H9 (cell line): ENCODE data around the gene MUSTN1. TPM values are rescaled to one million over a fixed set of nuclear protein-coding genes. Genes with fewer than 3 reads are reported as not detected.

Experiments
- DNase-seq: peaks from one replicate; pipeline ENCODE4 v3.0.0-alpha.2; 2017
- H2AFZ ChIP-seq: one replicate; pipeline ENCODE4 v1.6.1; 2013; ENCODE audit warnings: mild to moderate bottlenecking, low read length, control low read depth, moderate library complexity
- H2AK5ac ChIP-seq: 2 replicates; pipeline ENCODE4 v1.6.1; 2013; ENCODE audit warnings: low read length, control low read depth, mixed read lengths; ENCODE audit not compliant: insufficient read length
- H2BK120ac ChIP-seq: one replicate; pipeline ENCODE4 v1.6.1; 2013; ENCODE audit warnings: low read depth, mild to moderate bottlenecking, low read length, control low read depth, inconsistent platforms; ENCODE audit not compliant: poor library complexity, severe bottlenecking
- H2BK12ac ChIP-seq: 2 replicates; pipeline ENCODE4 v1.6.1; 2013; ENCODE audit warnings: low read length, control low read depth, mixed read lengths, low read depth; ENCODE audit not compliant: insufficient read length
- H2BK15ac ChIP-seq: 2 replicates; pipeline ENCODE4 v1.6.1; 2013; ENCODE audit warnings: low read depth, low read length, control low read depth
- H2BK20ac ChIP-seq: one replicate; pipeline ENCODE4 v1.6.1; 2013; ENCODE audit warnings: low read depth, mild to moderate bottlenecking, low read length, control low read depth, inconsistent platforms; ENCODE audit not compliant: poor library complexity, severe bottlenecking
- H2BK5ac ChIP-seq: 2 replicates; pipeline ENCODE4 v1.6.1; 2013; ENCODE audit warnings: low read length, control low read depth, mixed read lengths; ENCODE audit not compliant: insufficient read length
- H3K14ac ChIP-seq: 2 replicates; pipeline ENCODE4 v1.6.1; 2013; ENCODE audit warnings: low read length, control low read depth; ENCODE audit not compliant: insufficient read depth
- H3K18ac ChIP-seq: 2 replicates; pipeline ENCODE4 v1.6.1; 2013; ENCODE audit warnings: low read depth, mild to moderate bottlenecking, mixed read lengths, low read length, control low read depth; ENCODE audit not compliant: insufficient read length
- H3K23ac ChIP-seq: 2 replicates; pipeline ENCODE4 v1.6.1; 2013; ENCODE audit warnings: low read length, control low read depth, mixed read lengths, low read depth; ENCODE audit not compliant: insufficient read length
- H3K23me2 ChIP-seq: 2 replicates; pipeline ENCODE4 v1.6.1; 2013; ENCODE audit warnings: low read depth, mild to moderate bottlenecking, mixed read lengths, low read length, control low read depth; ENCODE audit not compliant: insufficient read length, poor library complexity, severe bottlenecking
- H3K27ac ChIP-seq: 2 replicates; pipeline ENCODE4 v1.5.1; 2013; ENCODE audit warnings: low read length, control low read depth, mixed read lengths, low read depth; ENCODE audit not compliant: insufficient read length
- H3K27me3 ChIP-seq: 2 replicates; pipeline ENCODE4 v1.6.1; 2013; ENCODE audit warnings: low read length, control low read depth, inconsistent platforms; ENCODE audit not compliant: insufficient read depth
- H3K4ac ChIP-seq: 2 replicates; pipeline ENCODE4 v1.6.1; 2013; ENCODE audit warnings: low read depth, mild to moderate bottlenecking, control low read depth, inconsistent platforms, low read length, moderate library complexity
- H3K4me1 ChIP-seq: 2 replicates; pipeline ENCODE4 v1.6.1; 2013; ENCODE audit warnings: low read length, control low read depth, inconsistent platforms; ENCODE audit not compliant: insufficient read depth
- H3K4me2 ChIP-seq: 2 replicates; pipeline ENCODE4 v1.6.1; 2013; ENCODE audit warnings: low read length, control low read depth, mixed read lengths; ENCODE audit not compliant: insufficient read length, insufficient read depth
- H3K56ac ChIP-seq: 2 replicates; pipeline ENCODE4 v1.6.1; 2013; ENCODE audit warnings: low read depth, mild to moderate bottlenecking, mixed read lengths, low read length, control low read depth; ENCODE audit not compliant: insufficient read length
- H3K79me1 ChIP-seq: 2 replicates; pipeline ENCODE4 v1.6.1; 2013; ENCODE audit warnings: low read depth, mild to moderate bottlenecking, moderate library complexity, low read length, control low read depth, inconsistent platforms; ENCODE audit not compliant: insufficient read depth, poor library complexity, severe bottlenecking
- H3K79me2 ChIP-seq: 2 replicates; pipeline ENCODE4 v1.6.1; 2013; ENCODE audit warnings: low read length, control low read depth, inconsistent platforms; ENCODE audit not compliant: insufficient read depth
- H3K9ac ChIP-seq: 2 replicates; pipeline ENCODE4 v1.6.1; 2013; ENCODE audit warnings: low read length, control low read depth, mixed read lengths; ENCODE audit not compliant: insufficient read length; ENCODE audit errors: extremely low read depth
- H3K9me3 ChIP-seq: one replicate; pipeline ENCODE4 v1.6.1; 2013; ENCODE audit warnings: low read depth, low read length, inconsistent platforms; ENCODE audit not compliant: control insufficient read depth
- H3T11ph ChIP-seq: one replicate; pipeline ENCODE4 v1.6.1; 2013; ENCODE audit warnings: mild to moderate bottlenecking, low read length, control low read depth, inconsistent platforms
- H4K20me1 ChIP-seq: one replicate; pipeline ENCODE4 v1.6.1; 2013; ENCODE audit not compliant: control insufficient read depth, insufficient read length, insufficient read depth
- H4K5ac ChIP-seq: 2 replicates; pipeline ENCODE4 v1.6.1; 2013; ENCODE audit warnings: low read depth, mild to moderate bottlenecking, mixed read lengths, low read length, control low read depth; ENCODE audit not compliant: insufficient read length
- H4K8ac ChIP-seq: replicated peaks from 2 replicates; pipeline ENCODE4 v1.6.1; 2013; ENCODE audit warnings: low read length, control low read depth, mixed read lengths, low read depth; ENCODE audit not compliant: insufficient read length
- H4K91ac ChIP-seq: 2 replicates; pipeline ENCODE4 v1.6.1; 2013; ENCODE audit warnings: low read depth, mild to moderate bottlenecking, moderate library complexity, mixed read lengths, low read length, control low read depth; ENCODE audit not compliant: insufficient read length
- H3K27ac Mint-ChIP-seq, 3 experiments: 2 replicates in 2 of 3; 3 replicates in 1 of 3; pipeline ENCODE4 v1.8.0; 2020 to 2021; ENCODE audit warnings: mixed read lengths in 3 of 3, mild to moderate bottlenecking in 1 of 3, moderate library complexity in 1 of 3
- H3K27me3 Mint-ChIP-seq: 2 replicates; pipeline ENCODE4 v1.8.0; 2021; ENCODE audit warnings: low read depth, mild to moderate bottlenecking, moderate library complexity, mixed read lengths
- H3K36me3 Mint-ChIP-seq, 3 experiments: 2 replicates in 2 of 3; 3 replicates in 1 of 3; pipeline ENCODE4 v1.8.0; 2020 to 2021; ENCODE audit warnings: low read depth in 3 of 3, mixed read lengths in 3 of 3; ENCODE audit not compliant: insufficient read depth in 1 of 3
- H3K4me1 Mint-ChIP-seq, 2 experiments: 2 replicates each; pipeline ENCODE4 v1.8.0; 2020; ENCODE audit warnings: mixed read lengths in 2 of 2
- H3K4me3 Mint-ChIP-seq, 2 experiments: 2 replicates in 1 of 2; 3 replicates in 1 of 2; pipeline ENCODE4 v1.8.0; 2020 to 2021; ENCODE audit warnings: mild to moderate bottlenecking in 2 of 2, mixed read lengths in 2 of 2, moderate library complexity in 1 of 2
- H3K9me3 Mint-ChIP-seq, 2 experiments: 2 replicates in 1 of 2; 3 replicates in 1 of 2; pipeline ENCODE4 v1.8.0; 2020; ENCODE audit warnings: mild to moderate bottlenecking in 2 of 2, mixed read lengths in 2 of 2, moderate library complexity in 1 of 2
- WGBS: extraction: QIAGEN DNeasy Blood & Tissue Kit; methylation state at CpG from one replicate; pipeline ENCODE4 v1.1.7; 2013; ENCODE audit warnings: missing lambda C conversion rate, low lambda C conversion rate, mixed read lengths; ENCODE audit not compliant: insufficient read length; ENCODE audit errors: extremely low coverage; 5-methylcytosine and 5-hydroxymethylcytosine counted together
- total RNA-seq: library from RNA; stranded (reverse); gene quantifications from 2 replicates; pipeline ENCODE4 v1.2.1, GENCODE V29; 2021
- TF ChIP-seq, protein P1 (sequence below): fragments of 200-600 bp; sonication (generic); conservative IDR thresholded peaks from 3 replicates; pipeline ENCODE4 v1.8.0; 2021; ENCODE audit warnings: antibody characterized with exemption, mild to moderate bottlenecking

MUSTN1 gene
- total RNA-seq, 1 experiment from 2014 or later, result 0.72 TPM

DNA sequence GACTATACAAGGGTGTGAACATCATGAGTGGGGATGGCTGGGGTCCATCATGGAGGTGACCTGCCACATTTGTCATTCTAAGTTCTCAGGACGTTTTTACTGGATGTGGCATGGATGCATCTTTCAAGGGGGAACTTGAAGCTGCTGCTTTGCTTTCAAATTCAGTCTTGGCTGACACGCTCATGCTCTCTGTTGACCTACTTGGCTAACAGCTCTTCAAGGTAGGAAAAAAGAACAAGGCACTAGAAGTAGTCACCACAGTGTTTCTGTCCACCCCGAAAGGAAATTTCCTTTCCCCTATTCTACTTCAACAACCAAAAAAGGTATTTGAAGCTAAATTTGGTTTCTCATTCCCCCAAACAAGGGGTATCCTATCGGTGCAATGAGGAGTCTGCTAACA is 47.6 kb upstream of the MUSTN1 start:
- Histone ChIP-seq H3K18ac (no peak overlapping the region), H3K23me2 (no peaks in the 10 kb centered on the region), H2BK5ac (no peak overlapping the region), H3K79me1 (no peaks in the 10 kb centered on the region), H3K14ac (no peak overlapping the region), H3K23ac (no peak overlapping the region), H2BK15ac (no peak overlapping the region), H2BK120ac (no peak overlapping the region), H4K91ac (no peak overlapping the region), H3K27me3 (no peaks in the 10 kb centered on the region), H3K9me3 (no peaks in the 10 kb centered on the region), H2BK20ac (no peak overlapping the region), H4K8ac (no peak overlapping the region), H3K4me2 (no peak overlapping the region), H3K56ac (no peak overlapping the region), H3K4ac (no peak overlapping the region), H3K9ac (no peak overlapping the region), H3K27ac (no peak overlapping the region), H2BK12ac (no peak overlapping the region), H3T11ph (no peak overlapping the region), H2AK5ac (no peak overlapping the region), H2AFZ (no peak overlapping the region), H4K5ac (no peak overlapping the region), H3K4me1 (no peaks in the 10 kb centered on the region), H3K79me2 (no peaks in the 10 kb centered on the region), H4K20me1 (no peaks in the 10 kb centered on the region)
- TF ChIP-seq, protein P1, sequence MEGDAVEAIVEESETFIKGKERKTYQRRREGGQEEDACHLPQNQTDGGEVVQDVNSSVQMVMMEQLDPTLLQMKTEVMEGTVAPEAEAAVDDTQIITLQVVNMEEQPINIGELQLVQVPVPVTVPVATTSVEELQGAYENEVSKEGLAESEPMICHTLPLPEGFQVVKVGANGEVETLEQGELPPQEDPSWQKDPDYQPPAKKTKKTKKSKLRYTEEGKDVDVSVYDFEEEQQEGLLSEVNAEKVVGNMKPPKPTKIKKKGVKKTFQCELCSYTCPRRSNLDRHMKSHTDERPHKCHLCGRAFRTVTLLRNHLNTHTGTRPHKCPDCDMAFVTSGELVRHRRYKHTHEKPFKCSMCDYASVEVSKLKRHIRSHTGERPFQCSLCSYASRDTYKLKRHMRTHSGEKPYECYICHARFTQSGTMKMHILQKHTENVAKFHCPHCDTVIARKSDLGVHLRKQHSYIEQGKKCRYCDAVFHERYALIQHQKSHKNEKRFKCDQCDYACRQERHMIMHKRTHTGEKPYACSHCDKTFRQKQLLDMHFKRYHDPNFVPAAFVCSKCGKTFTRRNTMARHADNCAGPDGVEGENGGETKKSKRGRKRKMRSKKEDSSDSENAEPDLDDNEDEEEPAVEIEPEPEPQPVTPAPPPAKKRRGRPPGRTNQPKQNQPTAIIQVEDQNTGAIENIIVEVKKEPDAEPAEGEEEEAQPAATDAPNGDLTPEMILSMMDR, result no peak
- H3K27me3 Mint-ChIP-seq, result no peaks in the 10 kb centered on the region; the same call in 1 of the 2 replicates
- no peaks in the 10 kb centered on the region; a peak in 1 of 4 replicates for H3K4me1 Mint-ChIP-seq
- no CpG with 5 or more reads among the region's 4 CpGs for WGBS
- H3K9me3 Mint-ChIP-seq, result no peaks in the 10 kb centered on the region
- H3K4me3 Mint-ChIP-seq, result no peak overlapping the region
- DNase-seq, result no peak
- no peak overlapping the region for H3K27ac Mint-ChIP-seq
- H3K36me3 Mint-ChIP-seq, result peaks cover 13 to 18% (median 13%) of the 10 kb centered on the region in 3 experiments; a peak in 5 of 7 replicates
